ENCODE measurements around the gene TBXAS1.

TBXAS1 gene

DNA sequence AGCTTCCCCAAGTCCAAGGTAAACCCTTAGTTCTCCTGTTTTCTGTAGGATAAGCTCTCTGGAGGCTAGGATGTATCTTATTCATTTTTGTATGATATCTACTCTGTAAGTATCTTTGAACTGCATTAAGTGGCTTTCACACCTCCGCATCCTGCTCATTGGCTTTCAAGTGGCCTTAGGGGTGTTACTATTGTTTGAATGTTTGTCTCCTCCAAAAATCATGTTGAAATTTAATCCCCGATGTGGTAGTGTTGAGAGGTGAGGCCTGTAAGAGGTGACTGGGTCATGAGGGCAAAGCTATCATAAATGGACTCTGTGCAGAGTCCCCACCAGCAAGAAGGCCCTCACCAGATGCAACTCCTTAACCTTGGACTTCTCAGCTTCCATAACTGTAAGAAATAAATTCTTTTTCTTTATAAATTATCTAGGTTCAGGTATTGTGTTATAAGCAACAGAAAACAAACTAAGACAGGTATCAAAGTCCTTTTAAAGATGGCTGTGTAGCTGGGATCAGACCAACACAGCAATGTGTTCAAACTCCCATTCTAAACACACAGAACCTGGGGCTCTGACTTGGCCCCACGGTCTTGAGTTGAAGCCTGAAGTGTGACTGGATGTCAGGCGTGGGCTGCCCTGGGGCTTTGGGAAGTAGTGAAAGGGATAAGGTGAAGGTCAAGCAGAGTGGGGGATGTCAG, 25.9 kb downstream of the TBXAS1 start:
- no peak for DNase-seq (ENCODE audit: low read depth in 2 of 2)

DNA sequence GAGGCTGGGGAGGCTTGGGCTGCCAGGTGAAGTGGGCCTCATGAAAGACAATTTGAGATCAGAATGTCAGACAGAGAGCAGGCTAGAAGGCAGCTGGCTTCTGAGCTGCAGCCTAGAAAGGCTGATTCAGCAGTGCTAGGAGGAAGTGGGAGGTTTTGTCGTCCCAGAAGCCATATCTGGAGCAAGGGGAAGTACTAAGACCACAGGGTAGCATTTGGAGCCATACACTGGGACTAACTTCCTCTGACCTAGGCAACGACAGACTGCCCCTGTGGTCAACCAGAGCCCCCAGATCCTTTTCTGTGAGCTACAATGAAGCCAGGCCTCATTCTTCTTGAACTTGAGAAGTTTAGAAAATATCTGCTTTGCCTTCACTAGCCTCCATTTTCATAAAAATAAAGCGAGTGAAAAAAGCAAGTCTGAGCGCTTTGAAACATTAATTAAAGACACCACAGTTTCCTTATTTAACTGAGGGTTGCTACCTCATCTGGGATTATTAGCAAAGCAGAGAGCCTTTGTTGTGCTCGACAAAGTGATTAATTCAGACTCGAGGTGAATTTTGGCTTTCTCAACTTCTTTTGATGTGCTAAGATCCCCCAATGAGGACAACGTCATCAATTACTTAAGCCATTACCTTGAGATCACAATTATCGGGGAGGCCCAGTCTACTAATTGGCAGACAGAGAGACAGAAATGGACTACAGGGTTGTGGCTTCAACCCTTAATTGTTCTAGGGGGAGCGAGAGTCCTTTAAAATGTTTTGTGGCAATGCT, 26.6 kb downstream of the TBXAS1 start:
- DNase-seq (ENCODE audit: low read depth in 2 of 2): no peak

DNA sequence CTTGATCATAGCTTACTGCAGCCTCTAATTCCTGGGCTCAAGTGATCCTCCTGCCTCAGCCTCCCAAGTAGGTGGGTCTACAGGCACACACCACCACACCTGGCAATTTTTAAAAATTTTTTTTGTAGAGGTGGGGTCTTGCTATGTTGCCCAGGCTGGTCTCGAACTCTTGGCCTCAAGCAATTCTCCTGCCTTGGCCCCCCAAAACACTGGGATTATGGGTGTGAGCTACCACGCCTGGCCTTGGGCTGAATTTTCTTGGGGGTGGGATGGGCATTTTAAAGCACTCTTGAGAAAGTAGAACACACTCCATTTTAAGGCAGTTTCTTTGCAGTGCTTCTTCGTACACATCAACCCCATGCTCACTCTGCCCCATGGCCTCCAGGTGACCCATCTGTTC, 28.7 kb downstream of the TBXAS1 start:
- no peak for DNase-seq (ENCODE audit: low read depth in 2 of 2)

DNA sequence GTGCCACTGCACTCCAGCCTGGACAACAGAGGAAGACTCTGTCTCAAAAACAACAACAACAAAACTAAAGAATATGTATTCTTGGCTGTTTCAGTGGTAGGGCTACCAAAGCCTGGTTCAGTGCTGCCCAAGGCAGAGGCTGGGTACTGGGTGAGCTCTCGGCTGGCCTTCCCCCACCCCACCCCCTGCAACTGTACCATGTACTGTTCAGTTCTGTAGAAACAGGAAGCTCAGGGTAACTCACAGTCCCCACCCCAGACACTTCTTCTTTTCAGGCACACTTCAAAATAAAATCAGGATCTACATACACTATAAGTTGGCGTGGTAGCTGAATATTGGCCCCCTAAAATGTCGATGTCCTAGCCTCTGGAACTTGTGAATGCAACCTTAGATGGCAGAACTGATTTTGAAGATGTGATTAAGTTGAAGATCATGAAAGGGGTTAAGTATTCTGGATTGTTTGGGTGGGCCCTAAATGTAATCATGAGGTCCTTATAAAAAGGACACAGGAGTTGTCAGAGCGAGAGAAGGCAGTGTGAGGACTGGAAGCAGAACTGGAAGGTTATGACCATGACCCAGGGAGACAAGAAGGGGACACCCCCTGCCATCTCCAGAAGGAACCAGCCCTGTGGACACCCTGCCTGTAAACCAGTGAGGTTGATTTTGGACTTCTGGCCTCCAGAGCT, 31.2 kb downstream of the TBXAS1 start:
- DNase-seq (ENCODE audit: low read depth in 2 of 2): no peak

DNA sequence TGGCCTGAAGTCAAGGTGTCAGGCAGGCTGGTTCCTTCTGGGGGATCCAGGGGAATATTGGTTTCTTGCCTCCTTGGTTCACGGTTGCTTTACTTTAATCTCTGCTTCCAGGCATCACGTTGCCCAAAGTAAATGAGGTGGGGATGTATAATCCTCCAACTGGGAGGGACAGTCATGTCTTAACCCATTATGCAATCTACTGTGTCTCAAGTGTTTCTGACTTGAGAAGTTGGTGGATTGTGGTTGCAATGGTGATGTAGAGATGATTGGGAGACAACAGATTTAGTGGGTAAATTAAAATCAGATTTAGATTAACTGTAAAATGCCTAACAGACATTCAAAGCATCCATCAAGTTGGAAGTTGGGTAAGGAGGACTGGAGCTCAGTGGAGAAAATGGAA, 32.7 kb downstream of the TBXAS1 start:
- DNase-seq (ENCODE audit: low read depth in 2 of 2): no peak

DNA sequence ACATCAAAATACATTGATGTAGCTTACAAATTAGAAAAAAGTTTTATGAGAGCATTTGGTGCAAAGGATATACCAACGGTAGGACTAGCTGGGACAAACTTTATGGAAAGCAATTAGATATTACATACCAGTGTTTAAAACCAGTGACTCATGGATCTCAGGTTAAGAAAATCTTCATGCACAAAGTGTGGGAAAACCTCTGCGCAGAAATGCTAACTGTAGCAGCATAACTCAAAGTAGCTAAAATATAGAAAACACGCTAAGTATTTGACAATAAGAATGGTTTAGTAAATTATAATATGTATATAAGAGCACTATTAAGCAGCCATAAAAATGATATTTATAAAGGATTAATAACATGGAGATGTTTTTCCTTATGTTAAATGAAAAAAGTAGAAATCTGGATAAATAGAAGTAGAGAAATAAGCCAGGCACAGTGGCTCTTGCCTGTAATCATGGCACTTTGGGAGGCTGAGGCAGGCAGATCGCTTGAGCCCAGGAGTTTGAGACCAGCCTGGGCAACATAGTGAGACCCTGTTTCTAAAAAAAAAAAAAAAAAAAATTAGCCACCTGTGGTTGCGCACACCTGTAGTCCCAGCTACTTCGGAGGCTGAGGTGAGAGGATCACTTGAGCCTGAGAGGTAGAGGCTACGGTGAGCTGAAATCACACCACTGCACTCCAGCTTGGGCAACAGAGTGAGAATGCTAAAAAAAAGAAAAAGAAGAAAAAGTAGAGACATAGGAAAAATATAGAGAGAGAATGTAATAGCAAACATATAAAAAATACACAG, 37.2 kb downstream of the TBXAS1 start:
- DNase-seq (ENCODE audit: low read depth in 2 of 2): no peak

DNA sequence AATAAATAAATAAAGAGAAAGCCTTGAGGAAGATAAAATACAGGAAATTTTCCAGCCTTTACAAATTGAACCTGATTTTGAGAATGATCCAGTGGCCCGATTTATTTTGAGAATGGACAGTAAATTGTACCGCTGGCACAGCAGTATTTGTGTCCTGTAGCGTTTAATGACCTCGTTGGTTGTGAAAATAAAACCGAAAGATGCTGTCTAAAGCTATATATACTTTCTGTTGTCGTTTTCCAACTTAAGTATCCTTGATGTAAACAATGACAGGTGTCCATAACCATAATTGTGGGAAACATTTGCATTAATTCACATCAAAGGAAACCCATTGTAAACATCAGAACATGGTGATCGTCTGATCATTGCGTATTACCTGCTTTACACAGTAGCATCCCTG, 38.8 kb downstream of the TBXAS1 start:
- DNase-seq (ENCODE audit: low read depth in 2 of 2): no peak

DNA sequence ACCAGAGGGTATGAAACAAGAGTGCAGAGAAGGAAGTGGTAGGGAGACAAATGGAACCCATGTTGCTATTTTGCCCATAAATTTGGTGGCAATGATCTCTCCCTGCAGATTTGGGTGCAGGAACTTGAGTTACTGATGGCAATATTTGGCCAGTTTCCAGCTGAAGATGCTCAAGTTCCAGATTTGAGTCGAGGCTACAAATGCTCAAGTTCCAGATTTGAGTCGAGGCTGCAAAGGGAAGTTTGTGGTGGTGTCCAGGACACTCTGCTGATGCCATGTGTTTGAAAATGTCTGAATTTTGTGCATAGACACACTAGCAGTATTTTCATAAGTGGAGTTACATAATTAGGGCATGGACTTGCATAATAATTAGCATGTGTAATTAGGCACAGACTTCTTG, 40.8 kb downstream of the TBXAS1 start:
- DNase-seq (ENCODE audit: low read depth in 2 of 2): no peak

DNA sequence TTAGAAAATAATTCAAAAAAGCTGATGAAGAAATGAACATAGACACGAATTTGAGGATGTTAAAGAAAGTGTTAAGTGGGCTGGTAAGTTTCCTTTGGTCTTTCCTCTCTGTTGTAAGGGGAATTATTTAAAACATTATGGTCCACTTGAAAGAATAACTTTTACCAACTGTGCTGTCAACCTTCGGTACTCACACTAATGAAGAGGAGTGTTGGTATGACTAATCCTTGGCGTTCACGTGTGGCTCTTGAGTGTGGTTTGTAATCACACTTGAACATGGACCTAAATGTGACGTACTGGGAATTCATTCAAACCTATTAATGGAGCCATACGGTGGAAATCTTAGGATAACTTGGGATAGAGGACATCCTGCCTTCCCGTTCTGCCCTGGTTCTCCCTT, 41.3 kb downstream of the TBXAS1 start:
- no peak for DNase-seq (ENCODE audit: low read depth in 2 of 2)

DNA sequence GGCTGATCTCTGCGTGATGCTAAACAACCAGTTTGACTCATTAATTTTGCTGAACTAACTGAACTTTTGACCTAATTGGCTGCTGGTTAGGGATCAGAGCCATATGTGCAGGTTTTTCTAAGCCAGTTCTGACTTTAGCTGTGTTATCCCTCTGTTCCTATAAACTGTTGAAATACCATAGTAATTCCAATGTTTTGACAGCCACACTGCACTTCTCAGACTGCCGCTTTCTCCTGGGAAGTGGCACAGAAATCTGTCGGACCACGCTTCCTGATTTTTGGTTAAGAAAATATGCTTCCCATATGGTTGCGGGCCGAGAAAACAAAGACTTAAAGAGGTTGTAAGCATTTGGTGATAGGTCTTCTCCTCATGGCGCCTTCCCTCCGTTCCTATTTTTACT, 42.3 kb downstream of the TBXAS1 start:
- peak; percentile 39 to 48 for DNase-seq (ENCODE audit: low read depth in 2 of 2)

DNA sequence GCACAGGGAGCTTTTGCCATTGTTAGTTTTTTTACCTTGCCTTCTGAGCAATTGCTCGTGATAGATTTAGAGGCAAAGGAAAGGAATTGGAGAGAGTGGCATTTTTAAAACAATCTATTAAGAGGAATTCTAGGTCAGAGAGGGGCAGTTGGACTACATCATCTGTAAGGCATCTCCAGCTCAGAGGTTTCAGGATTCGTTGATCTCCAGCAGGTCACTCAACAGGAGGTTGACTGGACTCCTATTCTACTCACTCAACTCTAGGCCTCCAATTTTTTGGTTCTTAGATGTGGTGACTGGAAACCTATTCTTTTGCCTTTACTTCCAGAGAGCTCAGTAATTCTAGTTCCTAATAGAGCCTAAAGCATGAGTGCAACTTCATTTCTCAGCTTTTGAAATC, 42.8 kb downstream of the TBXAS1 start:
- DNase-seq (ENCODE audit: low read depth in 2 of 2): no peak

DNA sequence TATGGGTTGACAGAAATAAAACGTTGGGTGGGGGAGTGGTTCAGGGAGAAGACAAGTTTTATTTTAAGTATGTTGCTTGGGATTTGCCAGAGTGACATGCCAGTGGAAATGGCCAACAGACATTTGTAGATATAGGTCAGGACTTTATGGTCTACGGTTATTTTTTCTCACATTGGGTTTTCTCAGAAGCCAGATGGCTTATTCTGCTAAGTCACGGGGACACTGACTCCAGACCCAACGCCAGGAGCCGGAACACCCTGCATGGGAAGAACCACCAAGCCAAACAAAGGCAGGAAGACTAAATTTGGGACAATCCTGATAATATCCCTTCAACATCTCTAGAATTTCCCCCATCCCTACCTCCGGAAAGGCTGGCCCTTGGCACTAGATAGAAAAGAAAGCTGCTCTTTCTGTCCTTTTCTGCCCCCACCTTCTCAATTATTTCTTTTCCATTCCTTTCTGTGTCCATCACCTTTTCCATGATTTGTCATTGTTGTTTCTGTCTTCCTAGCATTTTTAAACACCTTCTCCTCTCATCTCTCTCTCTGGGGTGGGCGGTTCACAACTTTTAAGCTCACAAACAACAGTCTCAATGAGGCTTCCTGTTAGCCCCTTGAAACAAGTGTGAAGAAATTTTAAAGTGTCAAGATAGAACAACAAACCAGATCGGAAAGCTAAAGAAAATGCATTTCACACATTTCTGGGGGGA, 44.7 kb downstream of the TBXAS1 start:
- DNase-seq (ENCODE audit: low read depth in 2 of 2): no peak

DNA sequence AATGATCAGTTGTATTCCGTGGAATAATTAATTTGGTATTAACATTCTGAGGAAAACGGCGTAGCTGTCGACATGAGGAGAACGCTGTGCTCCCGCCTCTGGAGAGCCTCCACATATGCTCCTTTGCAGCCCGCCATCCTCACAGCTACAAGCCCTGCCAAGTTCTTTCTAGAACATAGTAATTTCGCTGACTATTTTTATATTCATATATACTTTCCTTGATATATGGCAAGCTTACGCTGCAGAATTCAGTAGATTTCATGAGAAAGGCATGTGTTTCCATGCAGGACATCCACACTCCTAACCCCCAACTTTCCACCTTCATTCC, 45.2 kb downstream of the TBXAS1 start:
- no peak for DNase-seq (ENCODE audit: low read depth in 2 of 2)

DNA sequence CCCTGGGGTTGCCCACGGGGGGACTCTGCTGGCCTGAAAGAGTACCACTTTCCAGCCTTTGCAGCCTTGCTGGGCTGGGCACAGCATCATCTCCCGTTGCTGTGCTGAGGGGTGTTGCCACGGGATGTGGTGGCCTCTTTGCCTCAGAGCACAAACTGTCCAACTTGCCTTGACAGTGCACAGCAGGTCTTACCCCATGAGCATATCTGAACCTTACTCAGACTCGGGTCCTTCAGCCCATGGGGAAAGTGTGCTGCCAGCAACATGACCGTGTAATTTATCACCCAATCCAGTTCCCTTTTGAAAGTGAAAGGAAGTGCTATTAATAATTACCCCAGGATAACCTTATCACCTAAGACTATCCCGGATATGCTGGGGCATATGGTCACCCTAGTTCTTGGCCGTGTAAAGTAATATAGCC, 46.8 kb downstream of the TBXAS1 start:
- no peak for DNase-seq (ENCODE audit: low read depth in 2 of 2)

DNA sequence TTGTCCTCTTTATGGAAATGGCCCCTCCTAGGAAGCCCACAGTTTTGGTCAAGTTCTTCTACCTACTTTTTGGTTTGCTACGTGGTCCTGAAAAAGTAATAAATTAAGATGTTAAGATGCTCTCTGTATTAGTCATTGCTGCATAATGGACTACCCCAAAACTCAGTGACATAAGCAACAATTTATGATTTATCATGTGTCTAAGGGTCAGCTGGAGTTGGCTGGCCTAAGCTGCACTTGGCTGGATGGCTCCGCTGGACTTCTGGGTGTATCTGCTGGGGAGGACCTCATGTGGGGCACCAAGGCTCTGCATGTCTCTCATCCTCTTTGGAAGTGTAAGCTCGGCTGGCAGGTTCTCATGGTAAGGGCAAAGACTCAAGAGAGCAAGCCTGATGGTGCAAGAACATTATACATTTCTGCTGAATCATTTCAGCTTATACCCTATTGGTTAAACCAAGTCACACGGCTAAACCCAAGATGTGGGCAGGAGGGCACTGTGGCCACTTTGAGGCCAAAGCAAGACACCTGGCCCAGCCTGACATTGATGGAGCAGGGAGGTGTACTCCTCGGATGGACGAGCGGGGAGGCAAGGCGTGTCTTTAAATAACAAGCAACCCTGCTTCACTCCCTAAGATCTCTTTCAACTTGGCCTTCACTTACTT, 47.7 kb downstream of the TBXAS1 start:
- no peak for DNase-seq (ENCODE audit: low read depth in 2 of 2)

DNA sequence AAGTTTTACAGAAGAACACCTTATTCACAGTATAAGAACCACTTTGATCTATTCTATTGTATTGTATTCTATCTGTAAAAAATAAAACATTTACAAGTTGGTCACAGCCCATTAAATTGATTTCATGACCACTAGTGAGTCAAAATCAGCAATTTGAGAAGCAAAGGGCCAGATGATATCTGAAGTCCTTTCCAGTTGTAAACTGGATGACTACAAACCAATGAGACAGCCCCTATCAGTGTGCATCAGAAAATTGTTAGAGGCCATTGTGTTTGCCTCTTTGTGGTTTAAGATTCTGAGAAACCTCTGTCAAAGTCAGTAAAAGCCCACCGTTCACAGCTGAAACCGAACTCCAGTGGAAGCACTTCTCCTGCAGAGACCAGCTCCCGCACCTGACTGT, 54.8 kb downstream of the TBXAS1 start:
- DNase-seq (ENCODE audit: low read depth in 2 of 2): no peak

DNA sequence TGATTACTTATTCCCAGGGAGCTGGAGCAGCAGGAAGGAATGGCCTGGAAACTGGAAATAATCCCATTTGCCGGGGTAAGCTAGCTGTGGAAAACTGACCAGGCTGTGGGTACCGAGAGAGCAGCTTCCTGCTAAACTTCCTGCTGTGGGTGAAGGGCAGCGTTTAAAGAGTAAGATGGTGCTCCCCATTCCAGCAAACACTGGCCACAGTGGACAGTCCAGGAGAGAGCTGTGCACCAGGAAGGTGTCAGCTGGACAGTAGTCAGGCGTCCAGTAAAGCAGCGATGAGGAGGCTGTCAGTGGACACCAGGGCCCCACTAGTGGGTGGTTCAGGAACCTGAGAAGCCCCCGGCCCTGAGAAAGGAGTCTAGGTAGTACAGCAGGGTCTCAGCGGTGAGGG, 55.4 kb downstream of the TBXAS1 start:
- no peak for DNase-seq (ENCODE audit: low read depth in 2 of 2)

DNA sequence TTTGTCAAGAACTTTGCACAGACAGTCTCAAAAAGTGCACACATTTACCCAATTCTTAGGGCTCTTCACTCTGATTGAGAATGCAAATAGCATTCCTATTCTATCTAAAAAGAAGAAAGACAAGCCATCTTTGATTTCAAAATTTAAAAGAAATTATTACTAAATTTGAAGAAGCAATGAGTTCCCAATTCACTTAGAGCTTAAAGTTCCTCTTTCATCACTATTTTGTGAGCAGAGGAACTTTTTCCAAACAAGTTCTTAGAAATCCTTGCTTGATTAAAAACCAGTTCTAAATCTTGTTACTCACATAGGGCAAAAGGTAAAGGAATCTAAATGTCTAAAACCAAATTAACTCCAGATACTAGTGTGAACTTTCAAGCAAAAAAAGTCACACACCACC, 56.4 kb downstream of the TBXAS1 start:
- DNase-seq (ENCODE audit: low read depth in 2 of 2): no peak

DNA sequence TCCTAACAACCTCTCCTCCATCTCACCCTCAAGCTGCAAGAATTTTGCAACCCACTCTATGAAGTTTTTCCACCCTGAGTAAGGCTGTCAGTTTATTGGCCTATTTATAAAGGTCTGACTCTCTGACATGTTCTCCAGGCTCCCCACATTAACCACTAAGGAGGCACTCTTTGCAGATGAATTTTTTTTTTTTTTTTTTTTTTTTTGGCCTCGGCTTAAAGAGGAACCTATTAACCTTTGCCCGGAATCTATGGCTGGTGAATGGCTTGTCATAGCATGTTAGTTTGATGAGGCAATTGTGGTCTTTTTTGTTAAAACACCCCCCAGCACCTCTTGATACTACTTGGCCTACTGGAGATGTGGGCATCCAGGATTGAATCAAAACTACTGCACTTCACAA, 57.1 kb downstream of the TBXAS1 start:
- DNase-seq (ENCODE audit: low read depth in 2 of 2): no peak

DNA sequence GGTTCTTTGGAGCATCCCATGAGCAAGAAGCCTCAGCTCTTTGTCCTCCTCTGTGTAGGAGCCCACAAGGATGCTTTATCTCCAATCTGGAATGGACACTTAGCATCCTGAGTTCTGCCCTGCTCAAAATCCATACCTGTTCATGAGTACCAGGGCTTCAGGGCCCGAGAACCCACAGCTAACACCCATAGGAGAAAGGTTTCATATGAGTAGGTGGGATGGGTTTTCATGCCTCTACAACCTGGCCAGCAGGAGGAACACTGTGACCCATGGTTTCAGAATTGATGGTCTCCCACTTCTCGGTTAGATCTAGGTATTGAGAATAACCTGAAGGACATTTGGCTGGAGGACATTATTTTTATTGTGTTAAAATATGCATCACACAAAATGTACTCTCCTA, 57.8 kb downstream of the TBXAS1 start:
- no peak for DNase-seq (ENCODE audit: low read depth in 2 of 2)

DNA sequence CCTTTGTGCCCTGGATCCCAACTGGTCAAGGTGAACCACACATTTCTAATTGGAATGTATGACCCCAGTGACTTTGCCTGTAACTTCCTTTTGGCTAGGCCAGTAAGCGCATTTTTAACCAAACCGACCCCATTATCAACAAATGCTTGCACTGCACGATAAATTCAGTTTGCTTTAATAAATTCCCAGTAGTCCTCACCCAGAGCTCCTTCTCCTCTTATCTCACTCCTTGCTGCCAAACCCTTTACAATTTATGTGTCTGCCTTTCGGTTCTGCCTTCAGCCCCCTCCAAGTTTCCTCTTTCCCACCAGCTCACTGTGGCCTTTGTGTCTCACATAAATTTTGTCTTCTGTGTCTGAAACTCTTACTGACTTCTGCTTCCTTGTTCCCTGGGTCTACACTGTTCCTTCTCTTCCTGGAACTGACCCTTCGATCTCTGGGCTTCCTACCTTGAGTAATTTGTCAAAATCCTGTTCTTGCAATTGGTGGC, 59.0 kb downstream of the TBXAS1 start:
- no peak for DNase-seq (ENCODE audit: low read depth in 2 of 2)

All from fibroblast of skin of left biceps (primary cell).